Ascending aorta (tissue), 2 donors: ENCODE data around the gene SHCBP1L. TPM values are rescaled to one million over a fixed set of nuclear protein-coding genes. Genes with fewer than 3 reads are reported as not detected.

Experiments used
- DNase-seq, 2 donors: peaks; one replicate each; pipeline ENCODE4 v3.0.0-alpha.2; 2019; ENCODE audit warnings: low spot score in 2 of 2
- H3K27ac ChIP-seq, 2 donors: fragments of 200-600 bp; sonication (generic); one replicate each; pipeline ENCODE4 v1.5.1; 2016 to 2017; ENCODE audit warnings: mild to moderate bottlenecking in 1 of 2
- H3K27me3 ChIP-seq: fragments of 200-600 bp; sonication (generic); one replicate; pipeline ENCODE4 v1.5.1; 2017
- H3K36me3 ChIP-seq, 2 donors: fragments of 200-600 bp; sonication (generic); one replicate each; pipeline ENCODE4 v1.5.1; 2016
- H3K4me1 ChIP-seq, 2 donors: fragments of 200-600 bp; sonication (generic); one replicate each; pipeline ENCODE4 v1.5.1; 2016 to 2017; ENCODE audit warnings: mild to moderate bottlenecking in 1 of 2
- H3K4me3 ChIP-seq, 2 donors: fragments of 200-600 bp; sonication (generic); one replicate each; pipeline ENCODE4 v1.5.1; 2016 to 2017; ENCODE audit warnings: mild to moderate bottlenecking in 1 of 2
- H3K9me3 ChIP-seq, 2 donors: fragments of 200-600 bp; sonication (generic); one replicate each; pipeline ENCODE4 v1.5.1; 2016
- intact Hi-C: fragments of 100-400 bp; cut with DNase I; formaldehyde crosslinking; loops from one replicate; pipeline ENCODE4 v1.15.1; 2023
- total RNA-seq: library from RNA; depleted of rRNA; stranded (reverse); fragments of >200 nt; gene quantifications from one replicate; pipeline ENCODE4 v1.1.0, GENCODE V29; 2016
- TF ChIP-seq, protein P1 (sequence below), 3 experiments: fragments of 200-600 bp in 2 of 3; fragments of 450-650 bp in 1 of 3; sonication (generic) in 2 of 3; IDR thresholded peaks; one replicate each; pipeline ENCODE4 v1.5.1; 2016 to 2019; ENCODE audit warnings: antibody characterized with exemption in 3 of 3, mild to moderate bottlenecking in 1 of 3, moderate library complexity in 1 of 3

SHCBP1L gene
- total RNA-seq, 1 donor from 2014 or later: not detected

DNA sequence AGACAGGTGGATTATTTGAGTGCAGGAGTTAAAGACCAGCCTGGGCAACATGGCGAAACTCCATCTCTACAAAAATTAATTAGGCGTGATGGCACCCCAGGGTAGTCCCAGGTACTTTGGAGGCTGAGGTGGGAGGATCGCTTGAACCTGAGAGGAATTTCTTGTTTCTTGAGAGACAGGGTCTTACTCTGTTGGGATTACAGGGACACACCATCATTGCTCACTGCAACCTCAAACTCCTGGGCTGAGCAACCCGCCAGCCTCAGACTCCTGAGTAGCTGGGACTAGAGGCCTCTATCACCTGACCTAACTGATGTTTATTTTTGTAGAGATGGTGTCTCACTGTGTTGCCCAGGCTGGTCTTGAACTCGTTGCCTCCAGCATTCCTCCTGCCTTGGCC is 89.0 kb downstream of the SHCBP1L start:
- Histone ChIP-seq H3K9me3 (no peaks in the 10 kb centered on the region), H3K27ac (no peak overlapping the region), H3K36me3 (peaks cover 82 to 100% of the 10 kb centered on the region in 2 donors), H3K4me3 (no peak overlapping the region), H3K27me3 (no peaks in the 10 kb centered on the region), H3K4me1 (no peaks in the 10 kb centered on the region)
- TF ChIP-seq, protein P1, sequence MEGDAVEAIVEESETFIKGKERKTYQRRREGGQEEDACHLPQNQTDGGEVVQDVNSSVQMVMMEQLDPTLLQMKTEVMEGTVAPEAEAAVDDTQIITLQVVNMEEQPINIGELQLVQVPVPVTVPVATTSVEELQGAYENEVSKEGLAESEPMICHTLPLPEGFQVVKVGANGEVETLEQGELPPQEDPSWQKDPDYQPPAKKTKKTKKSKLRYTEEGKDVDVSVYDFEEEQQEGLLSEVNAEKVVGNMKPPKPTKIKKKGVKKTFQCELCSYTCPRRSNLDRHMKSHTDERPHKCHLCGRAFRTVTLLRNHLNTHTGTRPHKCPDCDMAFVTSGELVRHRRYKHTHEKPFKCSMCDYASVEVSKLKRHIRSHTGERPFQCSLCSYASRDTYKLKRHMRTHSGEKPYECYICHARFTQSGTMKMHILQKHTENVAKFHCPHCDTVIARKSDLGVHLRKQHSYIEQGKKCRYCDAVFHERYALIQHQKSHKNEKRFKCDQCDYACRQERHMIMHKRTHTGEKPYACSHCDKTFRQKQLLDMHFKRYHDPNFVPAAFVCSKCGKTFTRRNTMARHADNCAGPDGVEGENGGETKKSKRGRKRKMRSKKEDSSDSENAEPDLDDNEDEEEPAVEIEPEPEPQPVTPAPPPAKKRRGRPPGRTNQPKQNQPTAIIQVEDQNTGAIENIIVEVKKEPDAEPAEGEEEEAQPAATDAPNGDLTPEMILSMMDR (IDR thresholded peaks at IDR 0.05): no peak
- no peak for DNase-seq
- intact Hi-C loops: no loop called here

DNA sequence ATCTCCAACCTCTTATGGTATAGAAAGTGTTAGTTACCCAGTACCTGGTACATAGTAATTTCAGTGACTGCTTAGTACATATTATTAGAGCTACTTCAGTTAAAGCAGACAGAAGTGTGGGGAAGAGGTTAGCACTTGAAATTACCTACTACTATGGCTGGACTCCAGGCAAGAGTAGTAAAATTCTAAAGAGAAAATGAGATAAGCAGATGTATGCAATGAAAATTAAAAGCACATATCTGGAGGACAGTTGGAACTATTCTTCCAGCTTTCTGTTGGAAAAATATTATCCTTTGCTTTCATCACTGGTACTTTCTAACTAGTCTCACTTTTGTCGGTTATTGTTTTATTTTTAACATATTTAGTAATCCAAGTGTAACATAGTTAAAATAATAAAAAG is 90.1 kb downstream of the SHCBP1L start:
- no peak for DNase-seq
- TF ChIP-seq, protein P1 (IDR thresholded peaks at IDR 0.05): no peak
- Histone ChIP-seq H3K4me1 (no peaks in the 10 kb centered on the region), H3K4me3 (no peak overlapping the region), H3K27ac (no peak overlapping the region), H3K27me3 (no peaks in the 10 kb centered on the region), H3K9me3 (no peaks in the 10 kb centered on the region), H3K36me3 (peaks cover 83 to 100% of the 10 kb centered on the region in 2 donors)
- intact Hi-C loops: no loop called here

DNA sequence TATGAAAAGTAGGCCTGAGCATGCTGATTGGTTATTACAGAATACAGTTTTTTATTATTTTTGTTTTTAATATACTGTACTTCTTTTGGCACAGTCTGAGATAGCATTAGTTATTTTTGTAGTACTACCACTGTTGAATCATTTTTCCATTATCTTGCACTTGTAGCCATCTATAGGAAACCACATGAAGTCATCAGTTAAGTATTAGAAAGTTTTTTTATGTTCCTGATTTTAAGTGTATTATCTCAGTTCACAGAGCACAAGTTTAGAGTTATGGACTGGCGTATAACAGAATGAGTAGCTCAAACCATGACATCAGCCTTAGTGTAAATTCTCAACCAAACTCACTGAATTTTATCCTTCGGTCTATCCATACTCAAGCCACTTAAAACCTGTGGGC is 91.0 kb downstream of the SHCBP1L start:
- DNase-seq: no peak
- Histone ChIP-seq H3K27ac (no peak overlapping the region), H3K4me1 (no peaks in the 10 kb centered on the region), H3K27me3 (no peaks in the 10 kb centered on the region), H3K4me3 (no peak overlapping the region), H3K36me3 (peaks cover 83 to 100% of the 10 kb centered on the region in 2 donors), H3K9me3 (no peaks in the 10 kb centered on the region)
- TF ChIP-seq, protein P1 (IDR thresholded peaks at IDR 0.05): no peak
- intact Hi-C loops: no loop called here

DNA sequence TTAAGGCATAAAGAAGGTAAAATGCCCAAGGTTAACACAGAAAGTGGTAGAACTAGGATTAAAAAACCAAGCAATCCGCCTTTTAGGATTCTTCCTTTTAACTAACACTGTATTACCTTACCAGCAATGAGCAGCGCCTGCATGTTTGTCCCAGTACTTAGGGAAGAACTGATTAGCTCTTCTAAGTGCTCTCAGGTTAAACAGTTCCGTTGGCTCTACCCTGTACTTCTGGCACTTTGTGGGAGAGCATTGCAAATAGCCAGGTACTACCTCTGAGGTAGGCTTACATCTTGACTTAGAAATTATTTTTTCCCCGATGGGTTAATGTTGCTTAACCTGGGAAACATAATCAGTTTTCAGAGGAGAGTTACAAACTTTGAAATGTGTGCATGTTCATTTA is 92.3 kb downstream of the SHCBP1L start:
- Histone ChIP-seq H3K4me3 (no peak overlapping the region), H3K9me3 (no peaks in the 10 kb centered on the region), H3K36me3 (peaks cover 86 to 100% of the 10 kb centered on the region in 2 donors), H3K27ac (no peak overlapping the region), H3K27me3 (no peaks in the 10 kb centered on the region), H3K4me1 (peaks cover 0 to 3% of the 10 kb centered on the region in 2 donors)
- no peak for DNase-seq
- TF ChIP-seq, protein P1 (IDR thresholded peaks at IDR 0.05): no peak
- intact Hi-C loops: no loop called here

DNA sequence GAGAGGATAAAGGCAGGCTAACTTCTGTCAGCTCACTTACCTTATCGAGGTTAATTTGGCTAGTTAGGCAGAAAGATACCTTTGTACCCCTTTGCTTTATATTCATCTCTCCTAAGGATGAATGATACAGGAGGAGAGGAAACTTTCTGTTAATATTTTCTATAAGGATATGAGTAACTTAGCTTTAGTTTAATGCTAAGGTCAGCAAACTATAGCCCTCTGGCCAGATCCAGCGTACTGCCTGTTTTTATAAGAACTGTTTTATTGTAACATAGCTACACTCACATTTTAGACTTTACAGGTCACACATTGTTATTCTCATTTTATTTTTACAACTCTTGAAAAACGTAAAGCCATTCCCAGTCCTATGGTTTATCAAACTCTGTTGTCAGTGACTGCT is 95.8 kb downstream of the SHCBP1L start:
- intact Hi-C loops: no loop called here
- H3K36me3 ChIP-seq: peaks cover 96 to 100% of the 10 kb centered on the region in 2 donors
- H3K9me3 ChIP-seq: no peaks in the 10 kb centered on the region
- no peak overlapping the region for H3K4me3 ChIP-seq
- H3K4me1 ChIP-seq: peaks cover 0 to 6% of the 10 kb centered on the region in 2 donors
- H3K27ac ChIP-seq: no peak overlapping the region
- TF ChIP-seq, protein P1 (IDR thresholded peaks at IDR 0.05): no peak
- no peak for DNase-seq
- no peaks in the 10 kb centered on the region for H3K27me3 ChIP-seq

DNA sequence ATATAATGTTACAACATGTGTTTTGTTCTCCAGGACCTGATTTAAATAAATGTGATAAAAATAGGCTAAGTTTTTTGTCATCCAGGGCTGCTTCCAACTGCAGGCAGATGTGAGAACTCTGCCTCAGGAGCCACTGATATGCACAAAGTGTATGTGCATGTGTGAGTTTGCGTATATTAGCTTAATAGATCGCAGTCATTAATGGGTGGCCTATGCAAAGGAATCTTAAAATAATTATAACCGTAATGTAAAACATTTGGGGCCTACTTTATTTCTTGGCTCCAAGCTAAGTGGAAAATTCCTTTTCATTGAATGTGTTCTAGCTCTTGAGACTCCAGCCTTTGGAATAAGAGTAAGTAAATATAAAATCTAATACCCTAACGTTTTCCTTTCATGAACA is 97.1 kb downstream of the SHCBP1L start:
- intact Hi-C loops: no loop called here
- TF ChIP-seq, protein P1 (IDR thresholded peaks at IDR 0.05): no peak
- no peak overlapping the region for H3K4me3 ChIP-seq
- H3K4me1 ChIP-seq: peaks cover 0 to 6% of the 10 kb centered on the region in 2 donors
- H3K27me3 ChIP-seq: no peaks in the 10 kb centered on the region
- no peak for DNase-seq
- no peak overlapping the region for H3K27ac ChIP-seq
- H3K9me3 ChIP-seq: no peaks in the 10 kb centered on the region
- peaks cover 90 to 97% of the 10 kb centered on the region in 2 donors for H3K36me3 ChIP-seq
